HL-60 (cell line): ENCODE data around the gene NEK5.

Source experiments
- POLR2AphosphoS5 ChIP-seq: IDR thresholded peaks from 2 replicates; pipeline ENCODE4 v1.6.1; 2012; ENCODE audit warnings: low read depth
- TF ChIP-seq, protein P1 (sequence below): IDR thresholded peaks from one replicate; pipeline ENCODE4 v1.5.1; 2011; ENCODE audit warnings: low read length, control low read depth, inconsistent platforms; ENCODE audit not compliant: insufficient read depth
- TF ChIP-seq, protein P2 (sequence below): IDR thresholded peaks from 2 replicates; pipeline ENCODE4 v1.6.1; 2012; ENCODE audit warnings: low read depth; ENCODE audit not compliant: insufficient replicate concordance

DNA sequence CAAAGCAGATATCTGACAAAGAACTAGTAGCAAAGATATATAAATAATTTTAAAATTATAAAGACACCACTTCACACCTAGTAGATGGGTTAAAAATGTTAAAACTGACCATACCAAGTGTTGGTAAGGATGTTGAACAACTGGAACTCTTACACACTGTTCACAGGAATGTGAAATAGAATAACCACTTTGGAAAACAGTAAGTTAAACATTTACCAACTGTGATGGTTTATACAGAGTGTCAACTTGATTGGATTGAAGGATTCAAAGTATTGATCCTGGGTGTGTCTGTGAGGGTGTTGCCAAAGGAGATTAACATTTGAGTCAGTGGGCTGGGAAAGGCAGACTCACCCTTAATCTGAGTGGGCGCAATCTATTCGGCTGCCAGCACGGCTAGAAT lies 85.2 kb downstream of the NEK5 start:
- TF ChIP-seq, protein P1, sequence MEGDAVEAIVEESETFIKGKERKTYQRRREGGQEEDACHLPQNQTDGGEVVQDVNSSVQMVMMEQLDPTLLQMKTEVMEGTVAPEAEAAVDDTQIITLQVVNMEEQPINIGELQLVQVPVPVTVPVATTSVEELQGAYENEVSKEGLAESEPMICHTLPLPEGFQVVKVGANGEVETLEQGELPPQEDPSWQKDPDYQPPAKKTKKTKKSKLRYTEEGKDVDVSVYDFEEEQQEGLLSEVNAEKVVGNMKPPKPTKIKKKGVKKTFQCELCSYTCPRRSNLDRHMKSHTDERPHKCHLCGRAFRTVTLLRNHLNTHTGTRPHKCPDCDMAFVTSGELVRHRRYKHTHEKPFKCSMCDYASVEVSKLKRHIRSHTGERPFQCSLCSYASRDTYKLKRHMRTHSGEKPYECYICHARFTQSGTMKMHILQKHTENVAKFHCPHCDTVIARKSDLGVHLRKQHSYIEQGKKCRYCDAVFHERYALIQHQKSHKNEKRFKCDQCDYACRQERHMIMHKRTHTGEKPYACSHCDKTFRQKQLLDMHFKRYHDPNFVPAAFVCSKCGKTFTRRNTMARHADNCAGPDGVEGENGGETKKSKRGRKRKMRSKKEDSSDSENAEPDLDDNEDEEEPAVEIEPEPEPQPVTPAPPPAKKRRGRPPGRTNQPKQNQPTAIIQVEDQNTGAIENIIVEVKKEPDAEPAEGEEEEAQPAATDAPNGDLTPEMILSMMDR: no peak
- TF ChIP-seq POLR2AphosphoS5: no peak
- TF ChIP-seq, protein P2, sequence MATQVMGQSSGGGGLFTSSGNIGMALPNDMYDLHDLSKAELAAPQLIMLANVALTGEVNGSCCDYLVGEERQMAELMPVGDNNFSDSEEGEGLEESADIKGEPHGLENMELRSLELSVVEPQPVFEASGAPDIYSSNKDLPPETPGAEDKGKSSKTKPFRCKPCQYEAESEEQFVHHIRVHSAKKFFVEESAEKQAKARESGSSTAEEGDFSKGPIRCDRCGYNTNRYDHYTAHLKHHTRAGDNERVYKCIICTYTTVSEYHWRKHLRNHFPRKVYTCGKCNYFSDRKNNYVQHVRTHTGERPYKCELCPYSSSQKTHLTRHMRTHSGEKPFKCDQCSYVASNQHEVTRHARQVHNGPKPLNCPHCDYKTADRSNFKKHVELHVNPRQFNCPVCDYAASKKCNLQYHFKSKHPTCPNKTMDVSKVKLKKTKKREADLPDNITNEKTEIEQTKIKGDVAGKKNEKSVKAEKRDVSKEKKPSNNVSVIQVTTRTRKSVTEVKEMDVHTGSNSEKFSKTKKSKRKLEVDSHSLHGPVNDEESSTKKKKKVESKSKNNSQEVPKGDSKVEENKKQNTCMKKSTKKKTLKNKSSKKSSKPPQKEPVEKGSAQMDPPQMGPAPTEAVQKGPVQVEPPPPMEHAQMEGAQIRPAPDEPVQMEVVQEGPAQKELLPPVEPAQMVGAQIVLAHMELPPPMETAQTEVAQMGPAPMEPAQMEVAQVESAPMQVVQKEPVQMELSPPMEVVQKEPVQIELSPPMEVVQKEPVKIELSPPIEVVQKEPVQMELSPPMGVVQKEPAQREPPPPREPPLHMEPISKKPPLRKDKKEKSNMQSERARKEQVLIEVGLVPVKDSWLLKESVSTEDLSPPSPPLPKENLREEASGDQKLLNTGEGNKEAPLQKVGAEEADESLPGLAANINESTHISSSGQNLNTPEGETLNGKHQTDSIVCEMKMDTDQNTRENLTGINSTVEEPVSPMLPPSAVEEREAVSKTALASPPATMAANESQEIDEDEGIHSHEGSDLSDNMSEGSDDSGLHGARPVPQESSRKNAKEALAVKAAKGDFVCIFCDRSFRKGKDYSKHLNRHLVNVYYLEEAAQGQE: no peak
